ENCODE results near the gene NPW. TPM values are rescaled to one million over a fixed set of nuclear protein-coding genes. Genes with fewer than 3 reads are reported as not detected.
A peak's percentile ranks its signal among the peaks of the same experiment; 100 is the strongest.

Gene NPW
- total and polyA plus RNA-seq, 2 experiments from 2014 or later = 3.0 TPM; not detected in 1

DNA sequence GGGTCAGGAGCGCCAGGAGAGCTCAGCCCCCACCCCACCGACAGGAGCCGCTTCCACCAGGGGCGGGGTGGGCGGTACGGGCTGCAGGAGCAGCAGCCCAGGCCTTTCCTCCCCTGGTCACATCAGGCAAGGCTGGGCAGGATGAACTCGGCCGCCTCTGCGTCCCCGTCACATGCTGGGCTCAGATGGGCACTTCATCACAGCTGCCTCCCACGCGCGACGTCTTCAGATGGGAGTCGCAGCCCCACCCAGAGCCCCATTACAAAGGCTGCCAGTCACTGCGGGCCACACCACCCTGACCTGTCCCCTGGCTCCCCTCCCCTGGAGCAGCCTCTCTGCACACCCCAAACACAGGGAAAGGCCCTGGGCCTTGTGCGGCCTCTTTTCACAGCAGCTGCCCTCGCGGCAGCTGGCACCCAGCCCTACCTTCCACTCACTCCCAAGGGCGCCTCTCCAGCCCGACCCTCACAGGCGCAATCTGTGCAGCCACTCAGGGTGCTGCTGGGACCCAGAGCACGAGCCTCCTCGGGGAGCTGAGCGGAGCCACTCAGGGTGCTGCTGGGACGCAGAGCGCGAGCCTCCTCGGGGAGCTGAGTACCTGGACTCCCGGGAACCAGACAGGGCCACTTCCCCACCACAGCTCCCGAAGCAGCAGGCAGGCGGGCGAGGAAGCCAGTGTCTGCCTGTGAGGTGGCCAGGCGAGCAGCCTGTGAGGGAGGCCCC, 14.6 kb upstream of the NPW start:
- Histone ChIP-seq H3K36me3 (ENCODE audit: low read depth) (peaks cover 12% of the 10 kb centered on the region; the same call in 1 of the 2 replicates), H3F3A (ENCODE audit: insufficient read depth) (peaks cover 17% of the 10 kb centered on the region), H3K4me2 (ENCODE audit: unreplicated experiment) (no peak overlapping the region), H3K27ac (no peak overlapping the region), H3K4me1 (ENCODE audit: insufficient read depth) (peaks cover 13% of the 10 kb centered on the region), H3K4me3 (no peak overlapping the region), H3K9ac (no peak overlapping the region), H3K79me2 (ENCODE audit: insufficient read depth) (peaks cover 93% of the 10 kb centered on the region), H3K9me2 (ENCODE audit: insufficient read depth) (no peaks in the 10 kb centered on the region), H3K9me3 (ENCODE audit: low read depth) (no peaks in the 10 kb centered on the region), H3K27me3 (replicated peaks; ENCODE audit: insufficient read depth) (no peaks in the 10 kb centered on the region), H4K20me1 (ENCODE audit: insufficient read depth) (peaks cover 11% of the 10 kb centered on the region; the same call in 1 of the 2 replicates), H2AFZ (no peak overlapping the region)
- no peak for TF ChIP-seq EZH2phosphoT487 (IDR thresholded peaks at IDR 0.05; ENCODE audit: insufficient read depth, low read depth)
- no peak for TF ChIP-seq EZH2 (IDR thresholded peaks at IDR 0.05; ENCODE audit: insufficient read depth, poor library complexity, severe bottlenecking)
- WGBS, 2 experiments (ENCODE audit: low coverage in 1 of 2, low lambda C conversion rate in 2 of 2, missing lambda C conversion rate in 2 of 2) = 80 to 85% methylated on average over 28 to 34 of the region's 34 CpGs
- in situ Hi-C loops (cut with MboI) = no loop called here
- DNase-seq = peak; percentile 27

DNA sequence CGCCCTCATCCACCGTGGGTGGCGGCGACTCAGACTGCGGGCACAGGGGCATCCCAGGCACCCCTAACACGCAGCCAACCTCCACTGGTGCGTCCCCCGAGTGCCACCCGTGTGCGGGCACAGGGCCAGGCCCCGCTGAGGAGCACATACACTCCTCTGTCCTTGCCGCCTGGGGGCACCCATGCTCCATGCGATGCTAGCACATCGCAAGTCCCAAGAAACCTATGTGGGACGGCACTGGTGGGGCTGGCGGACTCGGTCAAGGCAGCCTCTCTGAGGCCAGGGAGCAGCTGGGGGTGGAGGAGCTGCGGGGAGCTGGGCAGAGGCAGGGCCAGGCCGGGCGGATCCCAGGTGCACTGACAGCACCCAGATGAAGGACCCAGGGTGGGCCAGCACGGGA, 13.9 kb upstream of the NPW start:
- Histone ChIP-seq H3K9me3 (ENCODE audit: low read depth) (no peaks in the 10 kb centered on the region), H3K9me2 (ENCODE audit: insufficient read depth) (no peaks in the 10 kb centered on the region), H3K4me2 (ENCODE audit: unreplicated experiment) (no peak overlapping the region), H2AFZ (no peak overlapping the region), H3K27me3 (replicated peaks; ENCODE audit: insufficient read depth) (no peaks in the 10 kb centered on the region), H3F3A (ENCODE audit: insufficient read depth) (peaks cover 17% of the 10 kb centered on the region), H3K27ac (no peak overlapping the region), H3K36me3 (ENCODE audit: low read depth) (peaks cover 12% of the 10 kb centered on the region; the same call in 1 of the 2 replicates), H3K4me3 (no peak overlapping the region), H3K79me2 (ENCODE audit: insufficient read depth) (peaks cover 95% of the 10 kb centered on the region), H4K20me1 (ENCODE audit: insufficient read depth) (peaks cover 11% of the 10 kb centered on the region; the same call in 1 of the 2 replicates), H3K9ac (peak overlapping the region; percentile 22; the same call in 1 of the 2 replicates), H3K4me1 (ENCODE audit: insufficient read depth) (peaks cover 19% of the 10 kb centered on the region)
- TF ChIP-seq EZH2phosphoT487 (IDR thresholded peaks at IDR 0.05; ENCODE audit: insufficient read depth, low read depth) = no peak
- no peak for TF ChIP-seq EZH2 (IDR thresholded peaks at IDR 0.05; ENCODE audit: insufficient read depth, poor library complexity, severe bottlenecking)
- no peak for DNase-seq
- 83 to 89% methylated on average over 20 to 21 of the region's 21 CpGs for WGBS, 2 experiments (ENCODE audit: low coverage in 1 of 2, low lambda C conversion rate in 2 of 2, missing lambda C conversion rate in 2 of 2)
- in situ Hi-C loops (cut with MboI) = no loop called here

DNA sequence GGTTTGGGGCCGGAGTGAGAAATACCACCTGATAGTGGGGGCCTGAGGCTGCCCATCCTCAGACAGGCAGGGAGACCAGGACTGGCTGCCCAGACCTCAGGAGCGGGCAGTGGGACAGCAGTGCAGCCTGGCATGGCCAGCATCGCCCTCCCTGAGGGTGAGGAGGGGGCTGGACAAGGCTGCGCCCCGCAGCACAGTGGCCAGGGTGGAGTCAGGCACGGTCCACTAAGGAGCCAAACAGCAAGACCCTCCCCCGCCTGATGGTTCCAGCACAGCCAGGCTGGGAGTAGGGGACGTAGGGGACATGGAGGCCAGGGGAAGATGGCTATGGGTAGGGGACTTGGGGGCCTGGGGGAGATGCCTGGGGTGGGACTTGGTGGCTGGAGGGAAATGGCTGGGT, 13.3 kb upstream of the NPW start:
- Histone ChIP-seq H3K9ac (peak overlapping the region; percentile 91; the same call in 1 of the 2 replicates), H3K9me3 (ENCODE audit: low read depth) (no peaks in the 10 kb centered on the region), H4K20me1 (ENCODE audit: insufficient read depth) (peaks cover 11% of the 10 kb centered on the region; the same call in 1 of the 2 replicates), H2AFZ (no peak overlapping the region), H3K27ac (0 out of 2 replicates have a peak overlapping the region, but pooled peaks have one; percentile 93), H3K4me3 (no peak overlapping the region), H3K36me3 (ENCODE audit: low read depth) (peaks cover 5% of the 10 kb centered on the region; the same call in 1 of the 2 replicates), H3K4me2 (ENCODE audit: unreplicated experiment) (no peak overlapping the region), H3K4me1 (ENCODE audit: insufficient read depth) (peaks cover 21% of the 10 kb centered on the region), H3K9me2 (ENCODE audit: insufficient read depth) (no peaks in the 10 kb centered on the region), H3K79me2 (ENCODE audit: insufficient read depth) (peaks cover 94% of the 10 kb centered on the region), H3F3A (ENCODE audit: insufficient read depth) (peaks cover 17% of the 10 kb centered on the region), H3K27me3 (replicated peaks; ENCODE audit: insufficient read depth) (no peaks in the 10 kb centered on the region)
- in situ Hi-C loops (cut with MboI) = no loop called here
- 92% methylated on average over 8 of the region's 8 CpGs for WGBS, 2 experiments (ENCODE audit: low coverage in 1 of 2, low lambda C conversion rate in 2 of 2, missing lambda C conversion rate in 2 of 2)
- TF ChIP-seq EZH2phosphoT487 (IDR thresholded peaks at IDR 0.05; ENCODE audit: insufficient read depth, low read depth) = no peak
- TF ChIP-seq EZH2 (IDR thresholded peaks at IDR 0.05; ENCODE audit: insufficient read depth, poor library complexity, severe bottlenecking) = no peak
- DNase-seq = no peak

DNA sequence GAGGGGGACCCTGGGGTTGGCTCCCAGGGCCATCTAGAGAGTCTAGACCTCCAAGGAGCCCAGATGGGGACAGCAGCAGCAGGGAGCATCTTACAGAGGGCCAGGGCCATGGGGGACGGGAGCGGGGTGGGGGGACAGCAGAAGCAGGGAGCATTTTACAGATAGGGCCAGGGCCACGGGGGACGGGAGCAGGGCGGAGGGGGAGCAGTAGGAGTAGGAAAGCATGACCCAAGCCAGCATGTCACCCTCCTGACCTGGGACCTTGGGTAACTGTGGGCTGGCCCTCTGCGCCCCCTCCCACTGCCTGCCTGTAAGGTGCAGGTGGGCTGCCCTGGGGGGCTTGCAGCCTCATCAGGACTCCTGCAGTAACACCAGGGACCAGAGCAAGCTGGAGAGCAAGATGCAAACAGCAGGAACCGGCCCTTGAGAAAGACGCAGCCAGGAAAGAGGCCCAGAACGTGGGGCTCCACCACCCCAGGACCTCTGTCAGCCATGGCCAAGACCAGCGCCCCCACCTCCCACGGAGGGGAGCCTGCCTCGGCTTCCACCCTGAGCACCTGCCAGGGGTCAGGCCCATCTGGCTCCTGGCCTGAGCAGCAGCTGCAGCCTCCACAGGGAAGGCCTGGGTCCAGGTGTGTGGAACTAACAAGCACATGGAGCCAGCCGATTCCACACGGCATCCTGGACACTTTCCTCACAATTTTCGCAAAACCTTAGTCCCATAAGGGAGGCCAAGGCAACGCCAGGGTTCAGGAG, 12.3 kb upstream of the NPW start:
- peaks cover 17% of the 10 kb centered on the region for H3F3A ChIP-seq (ENCODE audit: insufficient read depth)
- H3K27me3 ChIP-seq (replicated peaks; ENCODE audit: insufficient read depth) = no peaks in the 10 kb centered on the region
- H3K36me3 ChIP-seq (ENCODE audit: low read depth) = no peaks in the 10 kb centered on the region; the same call in 1 of the 2 replicates
- H4K20me1 ChIP-seq (ENCODE audit: insufficient read depth) = peaks cover 11% of the 10 kb centered on the region; the same call in 1 of the 2 replicates
- DNase-seq = no peak
- peaks cover 21% of the 10 kb centered on the region for H3K4me1 ChIP-seq (ENCODE audit: insufficient read depth)
- H3K9me3 ChIP-seq (ENCODE audit: low read depth) = no peaks in the 10 kb centered on the region
- TF ChIP-seq EZH2phosphoT487 (IDR thresholded peaks at IDR 0.05; ENCODE audit: insufficient read depth, low read depth) (no peak), EZH2 (IDR thresholded peaks at IDR 0.05; ENCODE audit: insufficient read depth, poor library complexity, severe bottlenecking) (no peak)
- no peak overlapping the region for H2AFZ ChIP-seq
- in situ Hi-C loops (cut with MboI) = no loop called here
- peaks cover 85% of the 10 kb centered on the region for H3K79me2 ChIP-seq (ENCODE audit: insufficient read depth)
- H3K4me3 ChIP-seq = peak overlapping the region; percentile 85
- peak overlapping the region; percentile 91 for H3K9ac ChIP-seq
- H3K9me2 ChIP-seq (ENCODE audit: insufficient read depth) = no peaks in the 10 kb centered on the region
- H3K27ac ChIP-seq = peak overlapping the region; percentile 93
- WGBS, 2 experiments (ENCODE audit: low coverage in 1 of 2, low lambda C conversion rate in 2 of 2, missing lambda C conversion rate in 2 of 2) = 58 to 64% methylated on average over 15 to 16 of the region's 16 CpGs
- H3K4me2 ChIP-seq (ENCODE audit: unreplicated experiment) = peak overlapping the region; percentile 97

All from GM23248 (cell line).